GM10266 (cell line): Measurements from ENCODE around the gene POLD1.
A peak's percentile ranks its signal among the peaks of the same experiment; 100 is the strongest.

Experiments
- DNase-seq: peaks from one replicate; pipeline ENCODE4 v3.0.0; 2012; ENCODE audit errors: extremely low spot score
- TF ChIP-seq, protein P1 (sequence below): IDR thresholded peaks from 2 replicates; pipeline ENCODE4 v1.5.1; 2012; ENCODE audit warnings: mild to moderate bottlenecking, low read depth; ENCODE audit not compliant: control insufficient read depth, insufficient read depth; ENCODE audit errors: missing control alignments

The POLD1 gene

DNA sequence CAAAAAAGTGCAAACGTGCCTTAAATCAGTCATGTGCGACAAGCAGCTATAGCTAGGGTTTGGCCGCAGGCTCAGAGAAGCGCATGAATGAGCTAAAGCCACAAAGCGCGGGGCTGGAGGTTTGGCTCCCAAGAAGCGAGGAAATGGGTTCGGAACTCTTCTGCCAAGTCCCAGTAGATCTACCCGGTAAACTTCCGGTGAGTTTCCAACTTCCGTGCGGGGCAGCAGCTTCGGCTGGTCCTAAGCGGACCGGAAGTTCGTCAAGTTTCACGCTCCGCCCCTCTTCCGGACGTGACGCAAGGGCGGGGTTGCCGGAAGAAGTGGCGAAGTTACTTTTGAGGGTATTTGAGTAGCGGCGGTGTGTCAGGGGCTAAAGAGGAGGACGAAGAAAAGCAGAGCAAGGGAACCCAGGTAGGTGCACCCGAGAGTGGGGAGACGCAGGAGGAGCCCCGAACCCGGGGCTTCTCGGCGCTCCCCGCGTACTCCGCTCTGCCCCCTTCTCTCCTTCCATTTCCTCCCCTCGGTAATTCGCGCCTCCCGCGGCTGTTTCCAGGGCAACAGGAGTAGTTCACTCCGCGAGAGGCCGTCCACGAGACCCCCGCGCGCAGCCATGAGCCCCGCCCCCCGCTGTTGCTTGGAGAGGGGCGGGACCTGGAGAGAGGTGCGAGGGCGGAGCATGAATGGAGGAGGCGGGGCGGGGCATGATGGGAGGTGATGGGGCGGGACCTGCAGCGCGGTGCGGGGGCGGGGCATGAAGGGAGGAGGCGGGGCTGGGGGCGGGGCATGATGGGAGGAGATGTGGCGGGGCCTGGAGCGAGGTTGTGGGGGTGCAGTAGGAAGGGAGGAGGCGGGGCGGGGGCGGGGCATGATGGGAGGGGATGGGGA lies 7.7 kb upstream of the POLD1 start, which contains the start of gene NR1H2:
TSS of gene NR1H2 (plus strand) at position 292 of the 885 bp plus-strand sequence. CDS start 1,149 bp downstream, outside the sequence.
- TF ChIP-seq, protein P1, sequence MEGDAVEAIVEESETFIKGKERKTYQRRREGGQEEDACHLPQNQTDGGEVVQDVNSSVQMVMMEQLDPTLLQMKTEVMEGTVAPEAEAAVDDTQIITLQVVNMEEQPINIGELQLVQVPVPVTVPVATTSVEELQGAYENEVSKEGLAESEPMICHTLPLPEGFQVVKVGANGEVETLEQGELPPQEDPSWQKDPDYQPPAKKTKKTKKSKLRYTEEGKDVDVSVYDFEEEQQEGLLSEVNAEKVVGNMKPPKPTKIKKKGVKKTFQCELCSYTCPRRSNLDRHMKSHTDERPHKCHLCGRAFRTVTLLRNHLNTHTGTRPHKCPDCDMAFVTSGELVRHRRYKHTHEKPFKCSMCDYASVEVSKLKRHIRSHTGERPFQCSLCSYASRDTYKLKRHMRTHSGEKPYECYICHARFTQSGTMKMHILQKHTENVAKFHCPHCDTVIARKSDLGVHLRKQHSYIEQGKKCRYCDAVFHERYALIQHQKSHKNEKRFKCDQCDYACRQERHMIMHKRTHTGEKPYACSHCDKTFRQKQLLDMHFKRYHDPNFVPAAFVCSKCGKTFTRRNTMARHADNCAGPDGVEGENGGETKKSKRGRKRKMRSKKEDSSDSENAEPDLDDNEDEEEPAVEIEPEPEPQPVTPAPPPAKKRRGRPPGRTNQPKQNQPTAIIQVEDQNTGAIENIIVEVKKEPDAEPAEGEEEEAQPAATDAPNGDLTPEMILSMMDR, result no peak
- DNase-seq, result peak; percentile 86

DNA sequence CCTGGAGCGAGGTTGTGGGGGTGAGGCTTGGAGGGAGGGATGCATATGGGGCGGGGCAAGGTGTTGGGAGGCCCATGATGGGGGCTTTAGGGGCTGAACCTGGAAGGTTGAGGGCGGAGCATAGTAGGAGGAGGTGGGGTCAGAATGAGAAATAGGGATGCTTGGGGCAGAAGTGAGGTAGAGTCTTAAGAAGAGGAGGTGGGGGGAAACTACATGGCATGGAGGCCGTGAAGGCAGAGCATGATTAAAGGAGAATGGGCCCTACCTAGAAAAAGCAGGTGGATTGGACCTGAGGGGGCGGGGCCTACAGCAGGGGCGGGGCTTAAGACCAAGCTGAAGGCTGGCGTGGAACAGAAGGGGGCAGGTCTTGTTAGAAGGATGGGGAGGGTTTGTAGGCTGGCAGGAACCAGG lies 7.1 kb upstream of the POLD1 start:
- TF ChIP-seq, protein P1, result no peak
- DNase-seq, result no peak

DNA sequence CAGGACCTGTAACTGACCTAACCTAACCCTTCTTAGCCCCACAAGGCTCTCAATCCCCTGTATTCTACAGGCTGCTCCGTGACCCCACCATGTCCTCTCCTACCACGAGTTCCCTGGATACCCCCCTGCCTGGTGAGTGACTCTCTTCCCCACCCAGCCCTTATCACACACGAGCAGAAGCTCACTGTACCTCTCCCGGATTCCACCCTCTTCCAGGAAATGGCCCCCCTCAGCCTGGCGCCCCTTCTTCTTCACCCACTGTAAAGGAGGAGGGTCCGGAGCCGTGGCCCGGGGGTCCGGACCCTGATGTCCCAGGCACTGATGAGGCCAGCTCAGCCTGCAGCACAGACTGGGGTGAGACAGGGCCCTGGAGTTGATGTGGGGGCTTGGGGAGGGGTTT lies 6.6 kb upstream of the POLD1 start:
- no peak for DNase-seq
- TF ChIP-seq, protein P1, result no peak

DNA sequence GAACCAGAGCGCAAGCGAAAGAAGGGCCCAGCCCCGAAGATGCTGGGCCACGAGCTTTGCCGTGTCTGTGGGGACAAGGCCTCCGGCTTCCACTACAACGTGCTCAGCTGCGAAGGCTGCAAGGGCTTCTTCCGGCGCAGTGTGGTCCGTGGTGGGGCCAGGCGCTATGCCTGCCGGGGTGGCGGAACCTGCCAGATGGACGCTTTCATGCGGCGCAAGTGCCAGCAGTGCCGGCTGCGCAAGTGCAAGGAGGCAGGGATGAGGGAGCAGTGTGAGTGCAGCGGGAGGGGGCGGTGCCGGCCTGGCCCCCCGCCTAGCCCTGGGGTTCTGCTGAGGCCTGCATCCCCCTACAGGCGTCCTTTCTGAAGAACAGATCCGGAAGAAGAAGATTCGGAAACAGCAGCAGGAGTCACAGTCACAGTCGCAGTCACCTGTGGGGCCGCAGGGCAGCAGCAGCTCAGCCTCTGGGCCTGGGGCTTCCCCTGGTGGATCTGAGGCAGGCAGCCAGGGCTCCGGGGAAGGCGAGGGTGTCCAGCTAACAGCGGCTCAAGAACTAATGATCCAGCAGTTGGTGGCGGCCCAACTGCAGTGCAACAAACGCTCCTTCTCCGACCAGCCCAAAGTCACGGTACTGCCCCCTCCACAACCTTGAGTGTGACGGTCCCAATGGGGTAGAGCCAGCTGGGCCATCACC lies 5.8 kb upstream of the POLD1 start:
- TF ChIP-seq, protein P1, result no peak
- DNase-seq, result no peak

DNA sequence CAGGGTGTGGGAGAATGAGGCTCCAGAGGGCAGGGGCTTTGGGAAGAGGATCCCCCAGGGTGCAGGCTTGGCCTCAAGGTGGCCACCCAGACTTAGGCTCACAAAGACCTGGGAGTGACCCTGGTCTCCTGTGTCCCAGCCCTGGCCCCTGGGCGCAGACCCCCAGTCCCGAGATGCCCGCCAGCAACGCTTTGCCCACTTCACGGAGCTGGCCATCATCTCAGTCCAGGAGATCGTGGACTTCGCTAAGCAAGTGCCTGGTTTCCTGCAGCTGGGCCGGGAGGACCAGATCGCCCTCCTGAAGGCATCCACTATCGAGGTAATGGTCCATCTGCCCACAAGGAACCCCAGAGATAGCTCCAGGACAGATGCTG lies 5.3 kb upstream of the POLD1 start:
- no peak for DNase-seq
- TF ChIP-seq, protein P1, result no peak

DNA sequence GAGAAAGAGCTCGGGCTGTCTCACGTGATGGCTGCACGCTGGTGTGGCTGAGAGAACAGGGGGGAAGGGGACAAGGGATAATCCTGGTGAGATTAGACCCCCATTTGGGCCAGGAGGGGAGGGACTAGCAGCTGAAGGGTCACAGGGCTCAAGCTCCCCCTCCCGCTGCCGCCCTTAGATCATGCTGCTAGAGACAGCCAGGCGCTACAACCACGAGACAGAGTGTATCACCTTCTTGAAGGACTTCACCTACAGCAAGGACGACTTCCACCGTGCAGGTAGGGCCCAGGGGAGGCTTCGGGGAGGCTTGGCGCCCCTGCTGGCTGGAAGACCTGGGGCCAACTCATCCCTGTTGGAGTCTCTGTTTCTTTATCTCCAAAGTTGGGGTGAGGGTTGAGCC lies 4.5 kb upstream of the POLD1 start:
- no peak for DNase-seq
- TF ChIP-seq, protein P1, result no peak

DNA sequence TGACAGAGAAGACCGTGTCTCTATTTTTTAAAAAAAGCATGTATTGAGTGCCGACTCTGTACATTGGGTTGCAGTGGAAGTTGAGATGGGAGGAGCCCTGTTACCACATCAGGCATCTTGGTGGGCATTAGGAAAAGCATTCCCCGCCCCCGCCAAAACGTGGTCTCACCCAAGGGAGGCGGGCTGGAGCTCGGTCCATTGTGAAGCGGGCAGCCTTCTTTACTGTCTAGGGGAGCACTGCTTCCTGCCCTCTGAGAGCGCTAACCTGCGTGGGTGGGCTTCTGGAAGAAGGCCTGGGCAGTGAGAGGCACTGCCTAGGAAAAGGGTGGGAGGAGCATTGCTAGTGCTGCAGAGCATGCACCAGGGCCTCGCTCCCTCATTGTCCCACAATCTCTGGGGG lies 4.0 kb upstream of the POLD1 start:
- no peak for DNase-seq
- TF ChIP-seq, protein P1, result no peak
